HG02678 (cell line): ENCODE measurements around the gene IGF2.

ENCODE experiments used
- ATAC-seq: cut with Tn5 transposase; IDR thresholded peaks from one replicate; pipeline ENCODE4 v1.9.1; 2021; ENCODE audit warnings: mild to moderate bottlenecking, moderate library complexity; ENCODE audit not compliant: unreplicated experiment

IGF2 gene

GRCh38 chr11:2154195-2154585 lies 15.0 kb upstream of the IGF2 start:
- ATAC-seq: no peak

GRCh38 chr11:2153581-2154194 lies 14.5 kb upstream of the IGF2 start:
- no peak for ATAC-seq

GRCh38 chr11:2151500-2152257 lies 12.5 kb upstream of the IGF2 start:
- ATAC-seq: no peak

DNA sequence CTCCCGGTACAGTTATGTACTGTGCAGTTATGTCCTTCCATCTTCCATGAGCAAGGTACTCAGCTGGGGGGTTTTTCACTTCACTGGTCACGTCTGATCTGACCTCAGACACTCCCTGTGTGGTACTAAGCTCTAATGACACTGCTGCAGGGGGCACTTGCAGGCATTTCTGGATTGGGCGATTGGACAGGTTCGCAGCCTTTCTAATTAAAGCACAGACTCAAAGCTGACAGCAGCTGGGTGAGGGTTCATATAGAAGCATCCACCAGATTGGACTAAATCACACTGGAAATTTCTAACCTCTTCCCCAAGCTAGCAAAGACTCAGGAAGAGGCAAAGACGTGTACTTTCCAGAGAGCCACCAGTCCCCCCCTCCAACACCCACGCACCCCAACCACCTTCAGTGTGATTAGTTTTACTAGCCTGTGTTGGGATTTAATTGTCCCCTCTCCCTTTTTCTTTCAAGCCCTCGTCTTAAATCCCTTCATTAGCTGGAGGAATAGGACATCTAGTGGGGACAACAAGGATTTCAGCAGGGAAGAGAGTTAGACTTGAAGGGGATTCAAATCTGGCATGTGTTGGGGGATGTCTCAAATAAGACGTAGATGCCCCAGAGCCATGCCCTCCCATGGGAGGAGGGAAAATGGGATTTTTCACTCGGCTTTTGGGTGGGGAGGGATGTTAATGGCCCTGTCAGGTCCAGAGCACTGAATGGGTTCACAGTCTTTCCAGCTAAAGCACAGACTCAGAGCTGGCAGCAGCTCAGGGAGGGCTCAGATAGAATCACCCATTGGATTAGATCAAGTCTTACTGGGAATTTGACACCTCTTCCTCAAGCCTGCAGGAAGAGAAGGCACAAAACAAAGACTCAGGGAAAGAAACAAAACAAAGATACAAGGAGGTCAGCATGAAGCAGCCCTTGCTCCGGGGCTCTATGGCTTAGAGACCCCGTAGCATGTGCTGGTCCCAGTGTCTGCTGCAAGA lies 11.0 kb upstream of the IGF2 start:
- ATAC-seq: no peak

DNA sequence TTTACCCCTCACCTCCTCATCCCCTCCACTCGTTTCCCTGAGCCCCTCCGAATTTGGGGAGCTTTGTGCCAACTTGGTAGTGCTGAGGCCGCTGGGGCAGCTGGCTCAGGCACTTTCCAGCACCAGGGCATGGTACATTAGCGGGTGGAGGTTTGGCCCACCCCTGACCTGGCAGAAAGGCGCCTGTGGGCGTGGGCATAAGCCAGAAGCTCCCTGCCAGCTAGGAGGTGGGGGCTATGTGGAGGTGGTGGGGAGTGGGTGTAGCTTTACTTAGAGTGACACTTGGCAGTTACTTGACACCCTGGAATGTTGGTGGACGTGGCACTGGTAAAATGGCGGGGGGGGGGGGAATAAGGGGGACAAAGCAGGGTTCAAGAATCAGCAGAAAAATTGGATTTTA lies 10.3 kb upstream of the IGF2 start:
- no peak for ATAC-seq

DNA sequence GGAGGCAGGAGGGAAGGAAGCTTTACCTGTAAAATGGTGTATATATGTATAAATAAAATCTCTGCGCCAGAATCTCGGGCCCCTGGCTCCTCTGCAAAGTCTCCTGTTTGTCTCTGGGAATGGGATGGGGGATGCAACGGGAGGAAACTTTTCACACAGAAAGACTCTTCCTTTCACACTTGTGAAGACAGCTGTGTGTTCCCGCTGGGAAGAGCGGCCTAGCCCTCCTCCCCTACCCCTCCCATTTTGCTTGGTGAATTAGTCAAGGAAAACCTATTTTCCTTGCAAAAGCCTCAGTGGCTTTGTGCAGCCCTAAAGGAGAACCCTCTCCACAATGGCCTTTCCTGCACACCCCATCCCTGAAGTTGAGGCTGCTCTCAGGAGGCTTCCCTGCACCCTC lies 9.4 kb upstream of the IGF2 start:
- no peak for ATAC-seq

DNA sequence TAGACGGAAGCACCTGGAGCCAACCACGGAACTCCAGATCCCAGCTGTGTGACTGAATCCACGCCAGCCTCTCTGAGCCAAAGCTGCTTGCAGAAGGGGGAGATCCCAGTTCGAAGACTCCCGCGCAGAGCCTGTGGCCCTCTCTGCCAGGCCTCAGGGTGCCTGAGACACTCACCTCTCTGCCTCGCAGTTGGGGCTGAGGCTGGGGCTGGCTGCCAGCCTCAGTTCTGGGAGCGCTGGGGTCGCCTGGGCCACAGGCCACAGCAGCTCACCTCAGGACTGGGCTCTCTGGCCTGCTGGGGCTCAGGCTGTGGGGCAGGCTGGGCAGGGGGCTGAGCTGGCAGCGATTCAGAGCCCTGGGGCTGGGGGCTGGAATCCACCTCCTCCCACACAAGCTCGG lies 8.2 kb upstream of the IGF2 start:
- no peak for ATAC-seq

DNA sequence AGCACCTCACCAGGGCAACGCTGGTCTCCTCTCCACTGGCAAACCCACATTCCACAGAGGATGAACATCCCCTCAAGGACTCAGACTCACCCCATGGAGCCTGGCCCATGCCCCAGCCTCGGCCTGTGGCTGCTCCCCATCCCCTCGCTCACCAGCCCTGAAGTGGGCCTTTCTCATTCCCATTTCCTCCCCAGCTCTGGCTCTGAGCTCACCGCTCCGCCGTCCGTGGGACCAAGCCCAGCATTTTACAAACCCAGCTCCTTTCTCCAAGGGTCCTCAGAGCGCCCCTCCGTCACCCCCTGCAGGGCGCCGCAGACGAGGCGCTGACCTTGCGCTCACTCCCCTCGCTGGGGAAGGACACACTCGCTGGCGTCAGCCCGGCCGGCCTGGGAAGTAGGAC lies 6.9 kb upstream of the IGF2 start:
- no peak for ATAC-seq

GRCh38 chr11:2144544-2145248 lies 5.5 kb upstream of the IGF2 start:
- ATAC-seq: no peak

GRCh38 chr11:2143799-2144543 lies 4.8 kb upstream of the IGF2 start:
- ATAC-seq: no peak

- no peak for ATAC-seq
Observed at GRCh38 chr11:2143477-2143798, 4.2 kb upstream of the IGF2 start.

GRCh38 chr11:2142762-2143202 lies 3.6 kb upstream of the IGF2 start:
- no peak for ATAC-seq

DNA sequence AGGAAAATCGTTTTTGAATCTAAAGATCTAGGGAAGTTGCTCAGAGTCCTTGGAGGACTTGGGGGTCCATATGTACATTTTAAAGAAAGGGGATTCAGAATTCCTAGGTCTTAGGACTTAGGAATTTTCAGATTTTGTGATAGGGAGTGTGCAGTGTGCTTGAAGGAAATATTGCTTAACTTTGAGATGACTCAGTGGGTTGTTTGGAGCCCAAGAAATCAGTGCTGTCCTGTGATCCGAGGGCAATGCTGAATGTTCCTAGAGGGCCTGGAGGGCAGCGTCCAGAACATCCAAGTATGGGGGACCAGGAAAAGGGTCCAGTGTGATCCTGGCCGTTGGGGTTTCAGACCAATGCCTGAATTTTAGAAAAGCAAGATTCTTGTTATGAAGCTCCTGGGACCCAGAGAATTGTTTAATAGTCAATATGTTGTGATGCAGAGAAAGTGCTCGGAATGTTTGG lies 3.1 kb upstream of the IGF2 start:
- no peak for ATAC-seq

DNA sequence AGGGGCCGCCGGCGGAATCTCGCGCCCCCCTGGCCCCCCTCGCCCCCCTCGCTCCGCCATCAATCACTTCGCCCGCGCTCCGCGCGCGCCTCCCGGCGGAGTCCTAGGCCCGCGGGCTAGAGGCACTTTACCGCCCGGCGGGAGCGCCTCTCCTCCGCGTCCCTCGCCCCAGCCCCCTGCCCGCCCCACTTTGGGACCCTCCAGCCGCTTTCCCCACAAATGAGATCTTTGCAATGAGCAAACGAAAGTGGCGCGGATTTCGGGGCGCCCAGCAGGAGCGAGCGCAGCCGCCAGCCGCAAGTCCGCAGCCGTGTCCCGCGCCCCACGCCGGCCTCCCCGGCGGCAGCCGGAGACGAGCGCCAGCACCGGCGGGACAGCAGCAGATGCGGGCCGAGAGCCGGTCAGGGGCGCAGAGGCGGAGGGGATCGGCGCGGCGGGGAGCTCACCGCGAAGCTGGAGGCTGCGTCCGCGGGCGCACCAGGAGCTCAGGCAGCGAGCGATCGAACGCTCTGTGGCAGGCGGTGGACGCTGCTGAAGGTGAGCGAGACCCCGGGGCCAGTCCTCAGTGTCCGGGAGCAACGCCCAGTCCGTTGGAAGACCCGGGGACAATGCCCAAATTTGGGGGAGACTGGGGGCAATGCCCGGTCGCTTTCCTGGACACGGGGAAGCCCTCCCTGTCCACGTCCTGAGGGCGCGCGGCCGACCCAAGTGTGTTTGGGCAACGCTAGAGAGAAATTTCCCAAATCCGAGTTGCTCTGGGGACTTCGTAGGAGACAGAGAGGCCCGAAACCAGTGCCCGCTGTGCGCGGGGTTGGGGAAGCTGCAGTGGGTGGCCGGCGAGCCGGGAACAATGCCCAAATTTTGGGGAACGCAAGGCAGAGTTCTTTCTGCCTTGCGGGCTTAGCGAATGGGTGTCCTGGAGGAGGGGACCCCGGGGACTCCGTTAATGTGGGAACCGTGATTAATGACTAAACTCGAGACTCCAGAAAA lies 1.5 kb upstream of the IGF2 start:
- ATAC-seq: no peak

- no peak for ATAC-seq
Observed at GRCh38 chr11:2139621-2140337, 590 bp upstream of the IGF2 start.

GRCh38 chr11:2138431-2139122 lies 612 bp downstream of the IGF2 start:
- no peak for ATAC-seq

GRCh38 chr11:2138068-2138430 lies 1.1 kb downstream of the IGF2 start:
- ATAC-seq: no peak
